CD4-positive, alpha-beta T cell treated with Interleukin-10 for 1 hour (primary cell): ENCODE data around the gene SLC17A9.

Experiments
- DNase-seq: peaks from one replicate; pipeline ENCODE4 v3.0.0-alpha.2; 2020

Gene SLC17A9

DNA sequence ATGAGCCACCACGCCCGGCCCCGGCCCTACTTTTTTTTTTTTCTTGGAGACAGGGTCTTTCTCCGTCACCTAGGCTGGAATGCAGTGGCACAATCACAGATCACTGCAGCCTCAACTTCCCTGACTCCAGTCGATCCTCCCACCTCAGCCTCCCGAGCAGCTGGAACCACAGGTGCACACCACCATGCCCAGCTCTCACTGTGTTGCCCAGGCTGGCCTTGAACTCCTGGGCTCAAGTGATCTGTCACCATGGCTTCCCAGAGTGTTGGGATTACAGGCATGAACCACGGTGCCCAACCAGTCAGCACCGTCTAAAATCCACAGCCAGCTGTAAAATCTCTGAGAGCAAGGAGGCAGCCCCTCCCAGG lies 17.4 kb downstream of the SLC17A9 start:
- DNase-seq = no peak

- no peak for DNase-seq
Observed at GRCh38 chr20:62970307-62971210, 18.1 kb downstream of the SLC17A9 start.

DNA sequence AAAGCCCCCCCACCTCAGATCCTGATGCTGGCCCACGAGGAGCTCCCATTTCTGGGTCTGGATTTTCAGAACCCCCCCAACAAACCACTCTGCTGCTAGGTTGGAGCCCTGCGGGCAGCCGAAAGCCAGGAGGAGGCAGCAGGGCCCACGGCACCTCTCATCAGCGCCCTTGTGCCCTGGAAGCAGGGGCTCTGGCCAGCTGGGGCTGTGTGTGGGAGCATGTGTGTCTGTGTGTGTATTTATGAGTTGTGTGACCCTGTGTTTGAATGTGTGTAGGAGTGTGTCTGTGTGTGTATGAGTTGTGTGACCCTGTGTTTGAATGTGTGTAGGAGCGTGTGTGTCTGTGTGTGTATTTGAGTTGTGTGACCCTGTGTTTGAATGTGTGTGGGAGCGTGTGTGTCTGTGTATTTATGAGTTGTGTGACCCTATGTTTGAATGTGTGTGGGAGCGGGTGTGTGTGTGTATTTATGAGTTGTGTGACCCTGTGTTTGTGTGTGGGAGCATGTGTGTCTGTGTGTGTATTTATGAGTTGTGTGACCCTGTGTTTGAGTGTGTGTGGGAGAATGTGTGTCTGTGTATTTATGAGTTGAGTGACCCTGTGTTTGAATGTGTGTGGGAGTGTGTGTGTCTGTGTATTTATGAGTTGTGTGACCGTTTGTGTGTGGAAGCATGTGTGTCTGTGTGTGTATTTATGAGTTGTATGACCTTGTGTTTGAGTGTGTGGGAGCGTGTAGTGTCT lies 18.9 kb downstream of the SLC17A9 start:
- no peak for DNase-seq

- peak; percentile 88 for DNase-seq
Observed at GRCh38 chr20:62971950-62972844, 19.7 kb downstream of the SLC17A9 start.

DNA sequence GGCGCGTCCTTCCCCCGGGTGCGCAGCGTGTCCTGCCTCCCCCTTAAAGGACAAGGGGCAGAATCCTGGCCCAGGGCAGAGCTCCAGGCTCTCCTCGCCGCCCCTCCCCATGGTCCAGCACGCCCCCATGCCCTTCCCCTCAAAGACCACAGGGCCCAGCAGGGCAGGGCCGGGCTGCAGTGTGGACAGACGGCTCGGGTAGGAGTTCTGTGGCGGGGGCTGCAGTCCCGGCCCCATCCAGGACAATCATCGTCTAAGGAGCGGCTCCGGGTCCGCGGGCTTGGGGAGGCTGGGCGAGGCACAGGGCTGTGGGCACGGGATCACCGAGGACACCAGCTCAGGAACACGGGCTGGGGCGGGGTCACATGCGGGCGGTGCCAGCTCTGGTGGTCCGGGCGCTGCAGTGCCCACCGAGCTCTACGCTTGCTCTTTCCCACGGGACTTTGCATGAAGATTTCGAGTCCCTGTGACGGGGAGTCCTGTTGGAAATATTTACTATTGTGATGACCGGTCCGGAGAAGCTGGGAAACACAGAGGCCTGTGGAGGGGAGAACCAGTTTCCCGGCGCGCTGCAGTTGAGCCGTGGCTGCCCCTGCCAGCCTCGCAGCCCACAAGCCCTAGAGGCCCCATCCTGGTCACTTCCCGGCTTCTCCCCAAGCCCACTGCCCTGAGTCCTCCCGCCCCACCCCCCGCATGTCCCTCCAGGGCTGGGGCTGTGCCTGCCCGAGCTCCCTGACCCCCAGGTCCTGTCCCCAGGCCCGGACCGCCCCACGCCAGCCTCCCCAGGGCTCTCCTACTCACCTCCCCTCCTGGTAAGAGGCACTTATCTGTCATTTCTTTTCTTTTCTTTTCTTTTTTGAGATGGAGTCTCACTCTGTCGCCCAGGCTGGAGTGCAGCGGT lies 20.6 kb downstream of the SLC17A9 start:
- no peak for DNase-seq

- no peak for DNase-seq
Observed at GRCh38 chr20:62975251-62975760, 22.8 kb downstream of the SLC17A9 start.

DNA sequence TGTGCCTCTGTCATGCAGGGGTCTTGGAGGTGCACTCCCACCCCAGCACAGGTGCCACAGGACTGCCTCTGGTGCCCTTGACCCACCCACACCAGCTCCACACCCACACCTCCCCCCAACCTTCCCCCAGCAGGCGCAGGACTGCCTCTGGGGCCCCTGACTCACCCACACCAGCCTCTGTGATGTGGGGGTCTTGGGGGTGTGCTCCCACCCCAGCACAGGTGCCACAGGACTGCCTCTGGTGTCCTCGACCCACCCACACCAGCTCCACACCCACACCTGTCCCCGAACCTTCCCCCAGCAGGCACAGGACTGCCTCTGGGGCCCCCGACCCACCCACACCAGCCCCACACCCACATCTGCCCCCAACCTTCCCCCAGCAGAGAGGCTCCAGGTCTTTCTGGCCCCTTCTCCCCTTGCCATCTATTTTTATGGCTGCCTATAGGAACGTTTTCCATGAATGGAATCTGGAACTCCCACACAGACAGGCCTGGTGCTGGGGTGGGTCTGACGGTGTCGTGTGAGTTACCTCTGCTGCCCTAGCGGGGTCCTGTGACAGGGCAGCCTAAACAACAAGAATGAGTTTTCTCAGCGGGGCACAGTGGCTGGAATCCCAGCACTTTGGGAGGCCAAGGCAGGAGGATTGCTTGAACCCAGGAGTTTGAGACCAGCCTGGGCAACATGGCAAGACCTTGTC lies 23.5 kb downstream of the SLC17A9 start:
- no peak for DNase-seq

DNA sequence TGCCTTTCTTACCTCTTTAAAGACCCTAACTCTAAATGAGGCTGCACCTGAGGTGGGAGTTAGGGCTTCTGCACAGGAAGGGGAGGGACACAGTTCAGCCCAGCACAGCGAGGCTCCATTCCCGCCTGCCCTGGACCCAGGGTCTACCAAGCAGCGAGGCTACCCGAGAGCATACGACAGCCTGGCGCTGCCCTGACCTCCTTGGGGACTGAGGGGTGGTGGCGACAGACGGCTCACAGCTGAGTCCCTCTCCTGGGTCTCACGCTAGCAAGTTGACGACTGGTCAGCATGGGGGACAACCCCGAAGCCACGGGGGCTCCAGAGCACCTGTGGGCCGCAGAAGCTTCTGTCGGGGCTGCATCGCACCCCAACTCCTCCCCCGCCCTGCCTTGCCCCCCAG lies 24.4 kb downstream of the SLC17A9 start:
- DNase-seq = no peak

DNA sequence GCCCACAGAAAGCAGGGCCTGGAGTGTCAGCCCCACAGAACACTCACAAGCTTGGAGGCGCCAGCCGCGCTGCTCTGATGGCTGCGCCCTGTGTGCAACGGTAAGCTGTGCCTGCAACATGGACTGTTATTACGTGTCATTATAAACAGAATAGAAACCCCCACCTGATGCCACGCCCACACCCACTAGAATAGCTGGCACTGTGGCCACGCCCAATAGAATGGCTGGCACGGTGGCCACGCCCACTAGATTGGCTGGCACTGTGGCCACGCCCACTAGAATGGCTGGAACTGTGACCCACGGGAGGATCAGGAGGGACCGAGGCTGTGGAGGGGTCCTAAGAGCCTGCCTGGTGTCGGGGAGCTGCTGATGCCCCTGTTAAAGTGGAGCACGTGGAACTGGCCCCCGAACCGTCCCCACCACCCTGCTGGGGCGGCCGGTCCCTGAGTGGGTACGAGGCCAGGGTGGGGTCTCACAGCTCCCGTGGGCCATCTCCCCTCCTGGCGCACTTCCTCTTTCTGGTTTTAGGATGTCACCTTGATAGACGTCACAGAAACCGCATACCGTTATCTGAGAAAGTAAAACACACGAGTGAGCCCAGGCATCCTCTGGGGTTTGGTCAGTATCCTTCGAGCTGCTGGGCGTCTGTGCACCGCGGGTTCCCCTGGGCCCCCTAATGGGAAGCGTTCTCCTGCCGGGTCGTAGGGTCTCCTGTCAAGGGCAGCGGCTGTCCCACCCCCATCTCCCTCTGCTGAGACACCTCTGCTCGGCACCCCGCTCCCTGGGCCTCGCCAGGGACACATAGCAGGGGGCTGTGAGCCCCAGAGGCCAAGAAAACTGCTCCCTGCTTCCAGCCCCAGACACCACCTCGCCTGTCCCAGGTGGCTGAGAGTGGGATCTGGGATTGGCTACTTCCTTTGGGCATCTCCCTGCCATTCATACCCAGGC lies 25.4 kb downstream of the SLC17A9 start:
- peak; percentile 89 for DNase-seq

GRCh38 chr20:62978561-62978943 lies 26.0 kb downstream of the SLC17A9 start:
- no peak for DNase-seq

DNA sequence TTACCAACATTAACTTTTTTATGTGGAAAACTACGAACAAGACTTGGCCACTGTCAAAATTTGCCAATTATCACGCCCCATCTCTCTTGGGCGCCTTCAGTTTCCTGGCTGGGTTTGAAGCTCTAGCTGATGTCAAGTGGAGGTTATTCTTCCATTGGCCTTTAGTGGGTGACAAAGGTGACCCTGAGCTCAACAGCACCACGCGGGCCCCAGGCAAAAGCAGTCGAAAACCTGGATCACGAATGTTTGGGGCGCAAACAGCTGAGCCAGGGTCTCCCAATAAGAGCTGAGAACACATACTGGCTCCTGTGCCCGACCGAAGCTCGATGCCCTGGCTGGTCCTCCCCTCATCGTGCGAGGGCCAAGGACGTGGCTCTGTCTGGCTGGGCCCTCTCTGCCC lies 26.8 kb downstream of the SLC17A9 start:
- no peak for DNase-seq

DNA sequence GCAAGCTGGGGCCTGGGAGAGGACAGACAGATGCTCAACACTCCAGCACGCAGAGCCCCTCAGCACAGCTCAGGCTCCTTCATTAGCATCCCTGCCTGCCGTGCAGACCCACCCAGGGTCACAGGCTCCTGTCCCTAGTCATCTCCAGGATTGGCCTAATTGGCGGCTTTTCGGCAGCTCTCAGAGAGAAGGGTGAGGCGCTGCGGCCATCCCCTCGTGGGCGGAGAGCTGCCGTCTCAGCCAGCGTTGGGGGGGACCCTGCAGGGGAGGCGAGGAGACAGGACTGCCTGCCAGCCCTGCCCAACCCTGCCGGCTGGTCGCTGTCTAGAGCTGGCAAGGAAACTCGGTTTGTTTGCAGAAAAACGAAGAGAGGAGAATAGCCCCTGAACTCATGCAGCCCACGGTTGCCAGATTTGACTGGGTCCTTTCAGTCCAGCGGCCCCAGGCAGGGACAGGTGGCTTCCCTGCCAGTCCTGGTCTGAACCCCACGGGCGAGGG lies 27.4 kb downstream of the SLC17A9 start:
- no peak for DNase-seq

DNA sequence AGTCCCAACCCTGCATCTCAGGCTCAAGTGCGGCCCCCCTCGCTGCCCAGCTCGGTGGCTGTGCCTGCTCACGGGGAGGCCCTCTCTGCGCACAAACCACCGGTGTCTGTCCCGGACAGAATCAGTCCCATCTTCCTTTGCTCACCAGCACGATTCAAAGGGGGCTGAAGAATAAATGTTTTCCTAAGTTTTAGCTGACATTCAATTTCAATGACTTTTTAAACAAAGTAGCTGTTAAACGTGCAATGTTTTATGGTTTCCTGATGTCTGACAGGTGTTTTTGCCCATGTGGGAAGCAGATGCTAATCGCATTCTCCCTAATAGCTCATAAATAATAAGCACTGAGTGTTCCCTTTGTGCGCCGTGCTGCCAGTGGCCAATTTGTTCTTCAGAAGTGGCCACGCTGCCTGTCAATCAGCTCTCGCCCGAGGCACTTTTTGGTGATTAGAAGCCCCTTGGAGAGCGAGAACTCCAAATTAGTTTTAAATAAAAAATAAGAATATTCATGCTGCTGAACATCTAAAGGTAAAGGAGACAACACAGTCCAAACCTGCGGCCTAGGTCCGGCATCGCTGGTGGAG lies 28.0 kb downstream of the SLC17A9 start:
- no peak for DNase-seq

- DNase-seq = peak; percentile 40
Observed at GRCh38 chr20:62980970-62981369, 28.5 kb downstream of the SLC17A9 start.

DNA sequence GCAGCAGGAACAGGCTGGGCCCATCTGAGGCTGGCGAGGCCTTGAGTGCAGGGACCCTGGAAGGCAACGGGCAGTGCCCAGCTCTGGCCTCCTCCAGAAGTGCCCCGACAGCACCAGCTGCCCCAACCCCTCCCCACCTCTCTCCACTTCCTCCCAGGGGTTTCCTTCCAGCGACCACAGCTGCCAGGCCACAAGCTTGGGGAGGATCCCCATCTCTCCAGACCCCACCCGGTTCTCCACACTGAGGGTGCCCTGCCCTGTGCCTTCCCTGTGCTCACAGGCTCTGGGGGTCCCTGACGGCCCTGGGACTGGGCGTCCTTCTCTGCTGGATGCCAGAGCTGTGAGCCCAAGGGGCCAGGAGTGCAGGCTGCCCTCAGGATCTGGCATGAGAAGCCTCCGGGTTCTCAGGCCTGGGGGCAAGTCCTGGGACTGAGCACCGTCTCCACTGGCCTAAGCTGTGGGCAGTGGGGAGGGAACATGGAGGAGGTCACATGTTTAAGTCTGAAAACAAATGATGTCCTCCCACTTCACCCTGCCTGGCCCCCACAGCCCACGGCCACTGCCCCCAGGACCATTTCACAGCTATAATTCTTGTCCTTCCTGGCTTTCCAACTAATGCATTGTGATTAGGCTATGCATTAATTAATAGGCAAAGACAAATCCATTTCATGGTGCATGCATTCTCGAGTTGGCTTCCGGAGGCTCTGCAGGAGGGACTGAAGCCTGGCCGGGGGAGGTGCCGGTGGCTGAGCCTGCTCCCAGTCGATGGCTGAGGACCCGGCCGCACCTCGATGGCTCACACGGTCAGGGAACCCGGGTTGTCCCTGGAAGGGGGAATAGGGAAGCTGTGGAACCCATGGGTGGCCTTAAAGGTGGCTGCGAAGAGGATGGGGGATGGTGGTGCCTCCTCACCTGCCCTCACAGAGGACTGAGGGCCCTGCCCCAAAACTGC lies 29.9 kb downstream of the SLC17A9 start:
- no peak for DNase-seq

DNA sequence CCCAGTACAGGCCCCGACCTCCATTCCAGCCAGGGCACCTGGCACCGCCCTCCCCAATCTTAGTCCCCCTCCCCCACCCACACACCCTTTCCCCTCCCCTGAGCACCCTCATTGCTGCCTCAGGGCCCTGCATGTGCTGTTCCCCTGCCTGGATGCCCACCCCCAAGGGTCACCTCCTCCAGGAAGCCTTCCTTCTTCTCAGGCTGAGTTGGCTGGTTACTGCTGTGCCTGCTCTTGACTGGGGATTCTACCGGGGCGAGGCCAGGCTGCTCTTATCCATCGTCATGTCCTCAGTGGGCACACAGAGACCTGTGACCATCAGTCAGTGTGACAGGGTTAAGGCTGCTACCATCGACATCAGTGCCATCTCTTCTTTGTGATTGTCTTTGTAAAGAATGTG lies 30.7 kb downstream of the SLC17A9 start:
- DNase-seq = no peak

GRCh38 chr20:62984666-62985443 lies 32.3 kb downstream of the SLC17A9 start:
- DNase-seq = no peak

DNA sequence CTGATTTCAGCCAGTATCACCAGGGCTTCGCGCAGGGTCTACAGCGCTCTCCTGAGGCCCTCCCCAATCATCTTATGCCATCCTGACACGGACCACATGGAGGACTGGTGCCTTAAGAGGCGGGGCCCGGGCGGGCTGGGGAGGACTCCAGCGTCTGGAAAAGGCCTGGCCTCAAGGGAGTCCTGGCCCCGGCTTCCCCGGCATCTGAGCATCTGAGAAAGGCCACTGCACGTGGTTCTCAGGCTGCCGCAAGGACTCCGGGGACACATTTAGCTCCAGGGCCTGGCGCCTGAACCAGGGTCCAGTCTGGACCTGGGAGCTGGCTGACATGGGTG lies 32.9 kb downstream of the SLC17A9 start:
- DNase-seq = no peak
